ENCODE results near the gene CAND1.
A peak's percentile ranks its signal among the peaks of the same experiment; 100 is the strongest.

CAND1 gene

GRCh38 chr12:67263471-67263870 is 5.7 kb upstream of the CAND1 start:
- no peak overlapping the region for H3K4me3 ChIP-seq (ENCODE audit: control insufficient read depth, low read depth, low read length)
- TF ChIP-seq CTCF (IDR thresholded peaks at IDR 0.05; ENCODE audit: control insufficient read depth, insufficient read depth, low read depth, low read length, missing control alignments): no peak
- no peak for DNase-seq (ENCODE audit: low read depth)

- peak overlapping the region; percentile 62 for H3K4me3 ChIP-seq (ENCODE audit: control insufficient read depth, low read depth, low read length)
- peak; percentile 99 for DNase-seq (ENCODE audit: low read depth)
- no peak for TF ChIP-seq CTCF (IDR thresholded peaks at IDR 0.05; ENCODE audit: control insufficient read depth, insufficient read depth, low read depth, low read length, missing control alignments)
Observed at GRCh38 chr12:67268335-67268895, 743 bp upstream of the CAND1 start.

- H3K4me3 ChIP-seq (ENCODE audit: control insufficient read depth, low read depth, low read length): peak overlapping the region; percentile 62
- no peak for DNase-seq (ENCODE audit: low read depth)
Observed at GRCh38 chr12:67269633-67270573, 745 bp downstream of the CAND1 start.

GRCh38 chr12:67270622-67271021 is 1.5 kb downstream of the CAND1 start:
- TF ChIP-seq CTCF (IDR thresholded peaks at IDR 0.05; ENCODE audit: control insufficient read depth, insufficient read depth, low read depth, low read length, missing control alignments): no peak
- H3K4me3 ChIP-seq (ENCODE audit: control insufficient read depth, low read depth, low read length): peak overlapping the region; percentile 62
- DNase-seq (ENCODE audit: low read depth): no peak

More at GRCh38 chr12:67269633-67270573, 745 bp downstream of the CAND1 start:
- TF ChIP-seq CTCF (IDR thresholded peaks at IDR 0.05; ENCODE audit: control insufficient read depth, insufficient read depth, low read depth, low read length, missing control alignments): no peak

- H3K4me3 ChIP-seq (ENCODE audit: control insufficient read depth, low read depth, low read length): no peak overlapping the region
- no peak for TF ChIP-seq CTCF (IDR thresholded peaks at IDR 0.05; ENCODE audit: control insufficient read depth, insufficient read depth, low read depth, low read length, missing control alignments)
- DNase-seq (ENCODE audit: low read depth): no peak
Observed at GRCh38 chr12:67271976-67272375, 2.8 kb downstream of the CAND1 start.

- no peak for DNase-seq (ENCODE audit: low read depth)
- no peak overlapping the region for H3K4me3 ChIP-seq (ENCODE audit: control insufficient read depth, low read depth, low read length)
- TF ChIP-seq CTCF (IDR thresholded peaks at IDR 0.05; ENCODE audit: control insufficient read depth, insufficient read depth, low read depth, low read length, missing control alignments): no peak
Observed at GRCh38 chr12:67274186-67274585, 5.0 kb downstream of the CAND1 start.

All from AG09309 (cell line).